SK-N-SH (cell line): Measurements from ENCODE around the gene ZNF546.
"Not testable (repeated sequence)": the region's sequence is repeated elsewhere in the genome, so short reads cannot be mapped to it uniquely, and the experiment has no call there.

Source experiments
- CTCF ChIP-seq: fragments of 200-600 bp; sonication (generic); IDR thresholded peaks from 2 replicates; pipeline ENCODE4 v1.6.1; 2017; ENCODE audit warnings: antibody characterized with exemption, mild to moderate bottlenecking, moderate library complexity
- EP300 ChIP-seq, 2 experiments: IDR thresholded peaks; 2 replicates each; pipeline versions ENCODE4 v1.4.0 to v1.6.1; 2012; ENCODE audit warnings: borderline replicate concordance in 1 of 2, low read depth in 1 of 2, low read length in 1 of 2
- USF2 ChIP-seq: fragments of 150-350 bp; IDR thresholded peaks from 2 replicates; pipeline ENCODE4 v1.6.1; 2017; ENCODE audit warnings: antibody characterized with exemption, low read length, low read depth, borderline replicate concordance

- TF ChIP-seq EP300 (IDR thresholded peaks at IDR 0.05; ENCODE audit: borderline replicate concordance in 1 of 2, low read depth in 1 of 2, low read length in 1 of 2); CTCF; USF2: not testable (repeated sequence)
Measured at GRCh38 chr19:39957886-39958285, 39.0 kb upstream of the ZNF546 start.
